Activated T-cell treated with anti-CD3 and anti-CD28 coated beads, Interleukin-2, amount 50 U/mL, for 48 hours (primary cell): ENCODE measurements around the gene INTS14.

Experiments used
- DNase-seq, 2 experiments: peaks; one replicate each; pipeline ENCODE4 v3.0.0-alpha.2; 2020

INTS14 gene

DNA sequence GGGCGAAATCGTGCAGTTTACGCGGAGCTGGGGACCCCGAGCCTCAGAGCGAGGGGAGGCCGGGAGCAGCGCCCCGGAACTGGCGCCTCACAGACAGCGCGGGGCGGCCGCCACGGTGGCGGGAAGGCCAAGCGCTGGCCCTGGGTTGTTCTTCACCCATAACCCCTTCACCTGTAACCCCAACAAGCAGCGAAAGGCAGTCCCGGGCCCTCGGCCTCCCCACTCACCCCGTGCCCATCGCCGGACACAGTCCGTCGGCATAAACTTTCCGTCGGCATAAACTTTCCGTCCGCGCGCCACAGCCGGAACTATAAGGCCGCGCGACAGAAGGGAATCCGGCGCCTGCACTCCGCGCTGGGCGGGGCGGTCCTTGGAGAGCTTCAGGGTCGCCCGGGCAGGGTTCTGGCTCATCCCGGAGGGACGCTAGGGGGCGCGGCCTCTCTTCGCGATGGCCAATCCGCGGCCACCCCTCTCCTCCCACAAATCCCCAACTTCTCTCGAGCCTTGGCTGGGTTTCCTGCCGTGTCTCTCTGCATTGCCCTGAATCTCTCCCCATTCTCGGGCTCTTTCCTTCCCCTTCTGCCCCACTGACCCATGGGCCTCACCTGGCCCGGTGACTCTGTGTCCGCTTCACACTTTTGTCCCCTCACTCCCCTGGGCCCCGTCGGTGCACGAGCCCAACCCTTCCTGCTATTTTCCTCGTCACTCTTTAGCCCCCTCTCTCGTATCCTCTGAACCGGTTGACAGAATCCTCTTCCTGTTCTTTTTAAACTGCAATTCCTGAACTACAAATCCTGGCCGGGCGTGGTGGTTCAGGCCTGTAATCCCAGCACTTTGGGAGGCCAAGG is at the start of gene INTS14:
Gene INTS14 (minus strand): TSS at position 261 of the 848 bp plus-strand sequence. CDS start 3,751 bp downstream, outside the sequence.
- DNase-seq: peak; percentile 98

DNA sequence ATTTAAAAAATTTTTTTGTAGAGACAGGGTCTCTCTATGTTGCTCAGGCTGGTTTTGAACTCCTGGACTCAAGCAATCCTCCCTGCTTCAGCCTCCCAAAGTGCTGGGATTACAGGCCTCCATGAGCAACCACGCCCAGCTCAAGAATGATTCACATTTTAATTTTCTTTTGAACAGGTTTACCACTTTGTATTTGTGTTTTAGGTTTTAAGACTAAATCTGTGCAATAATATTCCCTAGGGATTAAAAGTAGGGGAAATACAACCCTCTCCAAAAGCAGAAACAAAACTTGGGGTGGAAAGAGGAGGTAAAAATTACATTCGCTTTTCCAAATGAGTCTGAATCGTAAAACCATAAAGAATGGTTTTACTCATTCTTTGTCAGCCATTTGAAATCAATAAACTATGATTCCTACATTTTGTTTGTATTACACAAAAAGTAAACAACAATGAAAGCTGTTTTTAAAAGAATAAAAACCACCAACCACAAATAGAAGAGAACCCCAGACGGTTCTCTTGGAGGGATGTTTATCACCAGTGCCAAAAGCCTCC is 48.6 kb upstream of the INTS14 start:
- DNase-seq: no peak

DNA sequence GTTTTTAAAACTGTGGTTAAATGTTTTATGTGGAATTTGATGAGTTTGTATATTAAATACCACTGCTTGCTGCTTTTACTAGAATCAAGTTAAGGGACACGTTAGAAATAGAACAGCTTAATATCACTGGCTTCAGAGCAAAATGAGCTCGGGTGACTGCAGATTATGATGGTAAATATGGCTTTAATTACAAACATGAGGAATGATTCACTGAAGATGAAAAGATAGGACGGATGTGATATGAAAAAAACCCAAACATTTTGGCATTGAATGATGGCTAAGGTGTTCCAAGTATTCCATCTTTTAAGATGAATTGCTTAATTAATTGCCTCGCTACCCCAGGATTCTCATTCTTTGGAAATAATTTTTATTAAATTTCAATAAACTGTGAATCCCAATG is 44.5 kb upstream of the INTS14 start:
- no peak for DNase-seq

DNA sequence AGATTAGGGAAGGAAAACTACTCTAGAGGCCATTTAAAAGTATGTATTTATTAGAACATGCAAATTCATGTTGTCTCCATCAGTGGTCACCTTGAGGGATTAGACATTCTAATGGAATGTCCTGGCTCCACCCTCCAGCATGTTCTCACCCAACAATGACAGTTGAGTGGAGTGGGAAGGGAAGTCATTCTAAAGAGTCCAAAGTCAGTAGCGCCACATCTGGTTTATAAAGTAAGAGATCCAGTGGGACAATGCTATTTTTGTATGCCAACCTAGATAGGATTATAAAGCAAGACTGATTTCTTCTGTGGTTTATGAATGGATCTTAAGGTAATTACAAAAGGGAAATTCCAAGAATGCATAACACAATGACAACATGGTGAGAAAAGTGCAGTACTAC is 44.1 kb upstream of the INTS14 start:
- DNase-seq: no peak

DNA sequence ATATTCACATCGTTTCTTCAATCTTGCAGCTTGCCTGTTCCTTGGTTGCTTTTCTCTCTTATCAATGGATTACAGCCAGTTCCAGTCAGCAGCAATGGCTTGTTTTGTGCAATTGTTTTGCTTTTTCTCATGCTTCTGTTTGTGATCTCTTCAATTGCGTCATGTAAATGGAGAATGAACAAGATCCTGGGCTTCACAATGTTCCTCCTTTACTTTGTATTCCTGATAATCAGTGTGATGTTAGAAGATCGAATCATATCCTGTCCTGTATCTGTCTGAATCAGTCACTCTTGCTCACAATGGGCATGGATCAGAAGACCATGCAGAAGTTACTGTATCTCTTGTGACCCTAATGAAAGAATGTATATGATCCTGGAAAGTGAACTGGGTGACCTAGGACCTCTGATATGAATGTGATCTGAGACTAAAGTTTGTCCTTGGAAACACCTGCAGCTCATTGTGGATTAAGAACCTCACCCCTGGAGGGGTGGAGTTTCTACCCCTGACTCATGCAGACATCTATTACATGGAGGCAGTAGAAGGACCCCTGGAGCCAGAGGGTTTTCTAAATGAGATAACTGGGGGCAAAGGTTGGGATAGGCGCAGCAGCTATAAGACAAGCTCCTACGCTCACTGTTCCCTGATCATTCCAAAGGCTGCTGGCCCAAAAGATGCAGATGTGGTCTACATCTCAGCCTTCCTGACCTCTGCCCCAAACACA is 43.0 kb upstream of the INTS14 start:
- DNase-seq: no peak

DNA sequence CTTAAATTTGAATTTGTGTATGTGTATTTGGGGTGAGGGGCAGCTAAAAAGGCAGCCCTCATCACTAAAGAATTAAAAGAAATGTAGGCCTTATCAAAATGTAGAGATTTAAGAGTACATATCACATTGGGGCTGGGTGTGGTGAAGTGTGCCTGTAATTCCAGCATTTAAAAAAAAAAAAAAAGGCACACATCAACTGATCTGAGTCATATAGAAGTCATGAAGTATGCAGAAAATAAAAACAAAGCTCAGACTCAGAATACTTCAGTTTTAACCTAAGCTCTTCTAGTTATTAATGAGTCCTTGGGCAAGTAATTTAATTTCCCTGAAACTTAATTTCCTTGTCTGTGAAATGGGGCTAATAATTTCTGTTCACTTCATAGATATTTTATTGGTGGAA is 42.4 kb upstream of the INTS14 start:
- no peak for DNase-seq

DNA sequence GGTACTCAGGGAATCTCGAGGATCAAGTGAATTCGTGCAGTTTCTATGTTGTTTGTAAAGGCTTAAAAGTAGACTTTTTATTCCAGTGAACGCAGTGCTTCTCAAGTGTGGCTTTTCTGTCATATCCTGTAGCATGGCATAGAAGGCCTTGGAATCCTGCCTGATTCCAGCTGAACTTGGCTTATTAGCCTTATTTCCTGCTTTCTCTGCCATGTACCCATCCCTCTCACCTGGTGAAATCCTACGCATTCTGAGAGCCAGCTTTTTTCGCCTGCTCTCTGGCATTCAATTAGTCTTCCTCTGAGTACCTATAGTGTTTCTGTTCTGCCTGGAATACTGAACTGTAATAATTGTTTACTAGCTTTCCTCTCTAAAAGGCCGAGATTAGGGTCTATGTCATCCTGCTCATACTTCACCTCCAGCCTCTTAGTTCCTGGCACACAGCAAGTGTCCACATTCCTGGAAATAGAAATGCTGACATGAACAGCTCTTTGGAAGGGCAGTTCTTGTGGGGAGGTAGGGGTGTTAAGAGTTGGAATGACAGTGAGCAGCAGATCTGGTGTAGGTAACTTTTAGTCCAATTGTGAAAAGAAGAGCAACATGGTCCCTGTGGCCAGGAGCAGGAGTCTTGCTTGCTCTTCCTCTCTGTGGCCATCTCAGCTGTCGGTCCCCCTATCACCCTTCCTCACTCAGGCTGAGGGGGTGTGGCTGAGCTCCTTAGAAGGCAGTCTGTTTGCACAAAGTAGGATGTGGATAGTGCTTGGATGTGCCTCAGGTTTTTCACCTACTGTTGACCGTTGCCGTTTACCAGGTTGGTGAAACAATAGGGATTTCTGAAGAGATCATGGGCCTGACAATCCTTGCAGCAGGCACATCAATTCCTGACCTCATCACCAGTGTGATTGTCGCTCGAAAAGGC is 41.2 kb upstream of the INTS14 start:
- no peak for DNase-seq

DNA sequence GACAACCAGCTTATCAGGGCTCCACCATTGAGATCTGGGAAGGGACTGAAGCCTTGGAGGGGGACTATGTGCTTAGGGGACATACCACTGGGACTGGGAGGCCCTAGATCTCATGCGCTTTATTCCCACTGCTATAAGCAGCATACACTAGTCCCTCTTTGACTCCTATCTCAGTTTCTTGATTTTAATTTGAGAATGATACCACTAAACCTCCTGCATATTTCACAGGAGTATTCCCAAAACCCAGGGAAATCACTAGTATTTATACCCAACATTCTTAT is 40.1 kb upstream of the INTS14 start:
- no peak for DNase-seq

DNA sequence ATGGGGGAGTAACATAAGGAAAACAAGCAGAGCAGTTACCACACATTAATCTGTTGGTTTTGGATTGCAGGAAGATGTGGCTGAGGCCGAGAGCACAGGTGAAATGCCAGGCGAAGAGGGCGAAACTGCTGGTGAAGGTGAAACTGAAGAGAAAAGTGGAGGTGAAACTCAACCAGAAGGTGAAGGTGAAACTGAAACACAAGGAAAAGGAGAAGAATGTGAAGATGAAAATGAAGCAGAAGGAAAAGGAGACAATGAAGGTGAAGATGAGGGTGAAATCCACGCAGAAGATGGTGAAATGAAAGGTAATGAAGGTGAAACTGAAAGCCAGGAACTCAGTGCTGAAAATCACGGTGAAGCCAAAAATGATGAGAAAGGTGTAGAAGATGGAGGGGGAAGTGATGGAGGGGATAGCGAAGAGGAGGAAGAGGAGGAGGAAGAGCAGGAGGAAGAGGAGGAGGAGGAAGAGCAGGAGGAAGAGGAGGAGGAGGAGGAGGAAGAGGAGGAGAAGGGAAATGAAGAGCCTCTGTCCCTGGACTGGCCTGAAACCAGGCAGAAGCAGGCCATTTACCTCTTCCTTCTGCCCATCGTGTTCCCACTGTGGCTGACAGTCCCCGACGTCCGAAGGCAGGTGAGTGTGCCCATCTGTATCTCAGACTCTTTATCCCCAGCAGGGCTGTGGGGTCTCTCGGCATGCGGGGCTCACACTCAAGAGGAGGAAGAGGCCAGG is 39.5 kb upstream of the INTS14 start:
- DNase-seq: no peak

DNA sequence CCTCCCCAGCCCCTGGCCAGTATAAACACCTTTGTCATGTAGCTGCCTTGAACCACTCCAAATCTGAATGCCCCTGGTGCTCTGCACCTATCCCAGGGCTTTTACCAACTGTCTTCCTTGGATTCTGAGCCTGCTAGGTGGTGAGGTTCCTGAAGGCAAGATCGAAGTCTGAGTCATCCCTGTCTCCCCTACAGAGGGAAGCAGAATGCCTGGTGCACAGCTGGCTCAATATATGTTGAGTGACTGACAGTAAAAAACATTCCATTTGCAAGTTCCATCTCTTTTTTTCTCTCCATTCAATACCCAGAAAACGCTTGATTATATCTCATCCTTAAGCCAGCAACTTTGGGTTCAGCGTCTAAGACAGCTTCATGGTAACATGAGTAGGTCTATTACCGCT is 35.6 kb upstream of the INTS14 start:
- DNase-seq: no peak

DNA sequence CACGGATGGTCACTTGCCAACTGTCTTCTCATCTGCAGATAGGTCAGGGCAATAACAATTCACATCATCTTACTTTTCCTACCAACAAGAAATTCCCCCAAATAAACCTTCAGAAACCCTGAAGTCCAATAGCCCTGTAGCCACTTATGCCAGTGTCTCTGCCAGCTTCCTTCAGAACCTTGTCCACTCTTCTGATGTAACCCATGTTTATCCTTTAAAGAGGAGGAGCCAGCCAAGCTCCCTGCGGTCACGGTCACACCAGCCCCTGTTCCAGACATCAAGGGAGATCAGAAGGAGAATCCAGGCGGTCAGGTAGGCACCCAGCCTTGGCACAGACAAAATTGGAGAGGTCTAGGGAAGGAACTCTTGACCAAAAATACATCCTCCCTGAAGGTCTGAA is 34.5 kb upstream of the INTS14 start:
- no peak for DNase-seq

DNA sequence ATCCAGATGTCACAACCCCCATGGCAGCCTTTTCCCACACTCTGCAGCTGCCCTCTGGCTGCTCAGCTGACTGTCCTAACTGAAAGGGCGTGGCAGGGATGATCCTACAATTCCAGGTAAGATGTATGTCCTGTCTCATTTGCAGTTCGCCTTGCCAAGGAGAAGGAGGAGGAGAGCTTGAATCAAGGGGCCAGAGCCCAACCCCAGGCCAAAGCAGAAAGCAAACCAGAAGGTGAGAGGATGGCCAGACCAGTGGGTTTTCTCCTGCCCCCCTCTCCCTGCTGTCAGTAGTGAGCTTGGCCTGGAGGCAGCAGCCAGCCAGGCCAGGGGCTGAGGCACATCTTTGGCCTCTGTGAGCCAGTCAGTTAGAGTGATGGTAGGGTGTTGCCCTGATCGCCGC is 33.4 kb upstream of the INTS14 start:
- no peak for DNase-seq

DNA sequence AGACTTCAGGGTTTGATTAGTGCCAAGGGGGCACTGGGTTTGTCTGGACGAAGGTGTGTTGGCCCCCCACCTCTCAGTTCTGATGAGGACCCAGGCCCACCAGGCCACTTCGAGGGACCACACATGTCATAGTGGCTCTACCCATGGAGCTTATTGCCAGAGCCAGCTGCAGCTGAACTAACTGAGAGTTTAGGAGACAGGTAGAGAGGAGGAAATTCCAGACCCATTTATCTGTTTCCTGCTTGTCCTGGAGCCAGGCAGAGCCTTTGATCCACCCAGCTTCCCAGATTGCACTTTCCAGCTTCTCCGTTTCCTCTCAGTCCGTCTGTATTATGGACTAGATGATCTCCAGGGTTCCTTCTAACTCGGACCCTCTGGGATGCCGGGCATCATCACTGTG is 31.7 kb upstream of the INTS14 start:
- DNase-seq: no peak

DNA sequence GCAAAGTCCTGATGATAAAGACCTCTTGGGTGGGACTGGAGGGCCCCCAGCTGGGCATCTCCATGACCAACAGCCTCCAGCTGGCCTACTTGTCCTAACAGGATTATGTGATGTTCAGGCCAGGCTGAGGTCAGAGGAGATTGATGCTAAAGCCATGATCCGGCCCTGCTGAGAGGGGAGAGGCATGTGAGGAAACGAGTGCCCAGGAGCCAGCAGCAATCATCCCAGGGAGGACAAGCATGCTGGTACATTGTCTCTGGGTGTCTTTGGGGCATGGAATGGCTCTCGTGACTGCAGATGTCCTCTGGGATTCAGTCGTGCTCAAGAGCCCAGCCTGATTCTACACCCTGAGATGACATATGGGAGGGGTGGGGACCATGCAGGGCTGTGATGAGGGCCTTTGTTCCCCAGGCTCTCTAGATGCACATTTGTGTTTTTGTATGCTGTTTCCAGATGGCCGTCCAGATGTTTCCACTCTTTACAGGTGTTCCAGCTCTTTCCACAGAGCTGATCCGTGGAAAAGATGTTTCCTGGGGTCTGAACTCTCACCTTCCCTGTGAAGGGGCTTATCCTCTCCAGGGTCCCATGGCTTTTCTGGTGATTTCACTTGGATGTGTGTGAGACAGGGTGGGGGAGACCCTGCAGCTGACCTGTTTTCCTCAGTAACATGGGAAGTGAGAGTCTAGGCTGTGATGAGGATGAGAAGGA is 31.0 kb upstream of the INTS14 start:
- DNase-seq: no peak

DNA sequence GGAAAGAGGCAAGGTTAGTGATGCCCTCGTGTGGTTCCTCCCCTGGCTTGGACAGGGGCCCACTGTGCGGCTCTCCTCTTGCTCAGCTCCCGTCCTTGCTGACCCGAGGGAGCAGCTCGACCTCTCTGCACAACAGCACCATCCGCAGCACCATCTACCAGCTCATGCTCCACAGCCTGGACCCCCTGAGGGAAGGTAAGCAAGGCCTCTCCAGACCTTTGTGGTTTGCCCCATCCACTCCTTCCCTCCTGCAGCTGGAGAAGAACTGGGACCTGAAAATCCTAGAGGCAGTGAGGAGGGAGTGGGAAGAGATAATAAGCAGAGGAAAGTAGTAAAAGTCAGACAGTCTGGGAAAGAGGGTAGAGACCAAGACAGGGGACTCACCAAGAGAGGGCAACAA is 28.6 kb upstream of the INTS14 start:
- DNase-seq: no peak

DNA sequence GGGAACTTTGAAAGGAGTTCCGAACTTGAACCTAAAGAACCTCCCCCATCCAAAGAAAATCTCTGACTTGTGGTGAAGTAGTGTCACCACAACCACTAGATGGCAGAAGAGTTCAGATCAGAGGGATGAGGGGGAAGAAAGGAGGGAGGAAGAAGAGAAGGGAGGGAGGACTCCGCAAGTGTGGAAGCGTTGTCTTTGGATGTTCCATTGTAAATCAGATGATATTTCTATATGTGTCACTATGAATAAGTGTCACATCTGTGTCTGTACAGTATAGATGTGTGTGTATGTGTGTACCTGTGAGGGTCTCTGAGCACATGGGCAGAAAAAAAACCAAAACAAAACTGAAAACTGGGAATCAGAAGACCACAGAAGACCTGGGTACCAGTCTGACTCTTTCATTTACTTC is 27.8 kb upstream of the INTS14 start:
- DNase-seq: no peak

DNA sequence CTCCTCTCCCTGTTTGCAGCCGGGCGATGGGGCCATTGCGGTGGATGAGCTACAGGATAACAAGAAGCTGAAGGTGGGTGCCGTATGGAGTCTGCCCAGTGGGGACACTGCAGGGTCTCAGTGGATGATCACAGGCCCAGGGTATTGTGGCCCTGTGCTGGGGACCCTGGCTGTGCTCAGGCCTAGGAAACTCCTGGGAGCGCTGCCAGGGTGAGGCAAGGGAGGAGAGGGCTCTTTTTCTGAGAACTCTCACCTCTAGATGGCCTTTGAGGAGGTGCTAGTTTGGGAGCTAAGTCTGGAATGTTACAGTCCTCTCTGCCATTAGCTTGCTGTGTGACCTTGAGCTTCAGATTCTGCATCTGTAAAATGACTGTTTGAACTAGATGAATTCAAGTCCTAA is 27.2 kb upstream of the INTS14 start:
- DNase-seq: no peak

DNA sequence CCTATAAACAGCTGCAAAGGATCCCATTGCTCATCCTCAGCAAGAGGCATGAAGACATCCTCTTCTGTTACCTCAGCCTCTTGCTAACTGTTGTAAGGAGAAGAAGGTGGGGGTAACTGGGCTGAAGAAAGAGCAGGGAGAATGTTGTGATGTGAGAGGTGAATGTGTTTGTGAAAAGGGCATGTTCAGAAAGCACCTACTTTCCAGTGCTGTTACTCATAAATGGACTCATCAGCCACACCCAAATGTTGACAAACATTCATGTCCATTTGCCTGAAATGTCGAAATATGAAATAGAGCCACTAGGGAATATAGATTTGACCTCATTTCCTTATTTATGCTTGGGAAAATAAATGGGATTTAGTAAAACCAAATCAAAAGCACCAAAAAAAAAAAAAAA is 23.4 kb upstream of the INTS14 start:
- no peak for DNase-seq

DNA sequence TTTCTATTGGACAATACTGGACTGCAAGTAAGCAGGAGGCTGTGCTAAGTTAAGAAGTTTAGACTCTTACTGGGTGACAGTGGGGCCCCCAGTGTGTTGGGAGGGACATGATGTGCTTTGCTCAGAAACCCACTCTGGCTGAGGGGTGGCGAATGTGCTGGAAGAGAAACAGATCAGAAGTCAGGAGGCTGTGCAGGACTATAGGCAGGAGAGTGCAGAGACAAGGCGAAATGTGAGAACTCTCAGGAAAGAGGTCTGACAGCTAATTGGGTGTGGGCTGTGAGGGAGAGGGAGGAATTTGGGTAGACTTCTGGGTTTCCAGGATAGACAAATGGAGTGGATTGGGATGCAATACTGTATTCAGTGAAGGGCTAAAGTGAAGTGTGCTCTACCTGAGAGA is 22.8 kb upstream of the INTS14 start:
- DNase-seq: no peak

DNA sequence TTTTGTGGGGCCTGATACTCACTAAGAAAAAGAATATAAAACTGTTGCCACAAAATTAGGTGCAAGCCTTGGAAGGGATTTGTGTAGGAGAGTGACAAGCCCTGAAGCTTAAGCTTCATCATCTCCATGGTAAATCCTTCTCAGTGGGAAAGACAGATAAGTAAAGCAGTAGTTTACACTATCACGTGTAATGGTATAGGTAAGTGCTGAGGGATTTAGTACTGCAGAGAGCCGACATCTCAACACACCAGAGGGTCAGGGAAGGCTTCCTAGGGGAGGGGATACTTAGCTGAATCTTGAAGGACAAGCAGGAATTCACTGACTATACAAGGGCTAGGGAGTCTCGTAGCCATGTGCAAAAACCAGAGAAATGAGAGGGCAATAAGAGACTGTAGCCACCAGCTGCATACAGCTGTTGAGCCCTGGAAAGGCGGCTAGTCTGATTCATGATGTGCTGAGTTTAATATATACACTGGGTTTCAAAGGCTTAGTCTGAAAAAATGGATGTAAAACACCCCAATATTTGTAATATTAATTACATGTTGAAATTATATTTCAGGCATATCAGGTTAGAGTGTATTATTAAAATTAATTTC is 21.9 kb upstream of the INTS14 start:
- DNase-seq: no peak

DNA sequence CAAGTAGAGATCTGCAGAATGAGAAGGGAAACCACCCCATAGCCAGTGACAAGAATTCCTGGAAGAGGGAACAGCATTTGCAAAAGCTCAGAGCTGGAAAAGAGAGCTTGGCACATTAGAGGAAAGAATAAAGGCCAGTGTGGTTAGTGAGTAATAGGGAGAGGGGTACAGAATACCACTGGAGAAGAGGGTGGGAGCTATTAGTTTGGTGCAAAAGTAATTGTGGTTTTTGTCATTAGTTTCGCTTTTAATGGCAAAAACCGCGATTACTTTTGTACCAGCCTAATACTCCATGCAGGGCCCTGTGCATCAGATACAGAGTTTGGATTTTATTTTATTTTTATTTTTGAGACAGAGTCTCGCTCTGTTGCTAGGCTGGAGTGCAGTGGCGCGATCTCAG is 20.6 kb upstream of the INTS14 start:
- DNase-seq: no peak

DNA sequence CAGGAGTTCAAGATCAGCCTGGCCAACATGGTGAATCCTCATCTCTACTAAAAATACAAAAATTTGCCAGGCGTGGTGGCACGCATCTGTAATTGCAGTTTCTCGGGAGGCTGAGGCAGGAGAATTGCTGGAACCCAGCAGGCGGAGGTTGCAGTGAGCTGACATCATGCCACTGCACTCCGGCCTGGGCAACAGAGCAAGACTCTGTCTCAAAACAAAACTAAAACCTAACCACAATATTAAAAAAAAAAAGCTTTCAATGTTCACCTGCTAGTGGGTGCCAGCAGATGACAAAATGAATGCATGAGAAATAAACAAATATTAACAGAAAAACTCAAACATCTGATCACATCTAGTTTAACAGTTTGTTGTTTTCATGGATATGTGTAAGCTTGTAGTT is 19.8 kb upstream of the INTS14 start:
- no peak for DNase-seq
